ENCODE measurements around the gene PCCA. TPM values are rescaled to one million over a fixed set of nuclear protein-coding genes. Genes with fewer than 3 reads are reported as not detected.

PCCA gene
- polyA plus RNA-seq, 1 experiment = 3.0 TPM

- TF ChIP-seq CTCF (IDR thresholded peaks at IDR 0.05; ENCODE audit: insufficient read depth, low read depth, low read length) = no peak
- H3K4me3 ChIP-seq (ENCODE audit: low read depth, low read length) = no peak overlapping the region
- no peaks in the 10 kb centered on the region for H3K27me3 ChIP-seq (ENCODE audit: control insufficient read depth, insufficient read depth, low read length)
- DNase-seq (ENCODE audit: low read depth) = no peak
- CTCF ChIA-PET = no interaction called here
- H3K36me3 ChIP-seq (ENCODE audit: control insufficient read depth, insufficient read depth, low read length) = 0 out of 2 replicates have a peak, but pooled peaks cover 1% of the 10 kb centered on the region
- POLR2A ChIA-PET = no interaction called here
These were observed 241.8 kb downstream of the PCCA start for GRCh38 chr13:100330662-100331061.

GRCh38 chr13:100333141-100333540, 244.2 kb downstream of the PCCA start:
- ChIA-PET CTCF (no interaction called here), POLR2A (no interaction called here)
- H3K4me3 ChIP-seq (ENCODE audit: low read depth, low read length) = no peak overlapping the region
- 0 out of 2 replicates have a peak, but pooled peaks cover 1% of the 10 kb centered on the region for H3K36me3 ChIP-seq (ENCODE audit: control insufficient read depth, insufficient read depth, low read length)
- DNase-seq (ENCODE audit: low read depth) = no peak
- H3K27me3 ChIP-seq (ENCODE audit: control insufficient read depth, insufficient read depth, low read length) = no peaks in the 10 kb centered on the region
- no peak for TF ChIP-seq CTCF (IDR thresholded peaks at IDR 0.05; ENCODE audit: insufficient read depth, low read depth, low read length)

- no peak for TF ChIP-seq CTCF (IDR thresholded peaks at IDR 0.05; ENCODE audit: insufficient read depth, low read depth, low read length)
- POLR2A ChIA-PET = no interaction called here
- no peaks in the 10 kb centered on the region for H3K27me3 ChIP-seq (ENCODE audit: control insufficient read depth, insufficient read depth, low read length)
- no peaks in the 10 kb centered on the region for H3K36me3 ChIP-seq (ENCODE audit: control insufficient read depth, insufficient read depth, low read length)
- CTCF ChIA-PET = no interaction called here
- DNase-seq (ENCODE audit: low read depth) = no peak
- no peak overlapping the region for H3K4me3 ChIP-seq (ENCODE audit: low read depth, low read length)
These were observed 245.3 kb downstream of the PCCA start for GRCh38 chr13:100334214-100334613.

- Histone ChIP-seq H3K27me3 (ENCODE audit: control insufficient read depth, insufficient read depth, low read length) (no peaks in the 10 kb centered on the region), H3K4me3 (ENCODE audit: low read depth, low read length) (no peak overlapping the region), H3K36me3 (ENCODE audit: control insufficient read depth, insufficient read depth, low read length) (peaks cover 1% of the 10 kb centered on the region; the same call in 1 of the 2 replicates)
- ChIA-PET CTCF (interaction anchor here (1.0 kb wide), 1 partner anchor 11 kb away, joined by 3 read pairs; no protein-coding TSS in a partner anchor), POLR2A (no interaction called here)
- no peak for TF ChIP-seq CTCF (IDR thresholded peaks at IDR 0.05; ENCODE audit: insufficient read depth, low read depth, low read length)
- no peak for DNase-seq (ENCODE audit: low read depth)
These were observed 248.1 kb downstream of the PCCA start for GRCh38 chr13:100336795-100337516.

GRCh38 chr13:100338275-100338674, 249.4 kb downstream of the PCCA start:
- POLR2A ChIA-PET = no interaction called here
- CTCF ChIA-PET = no interaction called here
- DNase-seq (ENCODE audit: low read depth) = no peak
- TF ChIP-seq CTCF (IDR thresholded peaks at IDR 0.05; ENCODE audit: insufficient read depth, low read depth, low read length) = no peak
- H3K27me3 ChIP-seq (ENCODE audit: control insufficient read depth, insufficient read depth, low read length) = no peaks in the 10 kb centered on the region
- peaks cover 1% of the 10 kb centered on the region for H3K36me3 ChIP-seq (ENCODE audit: control insufficient read depth, insufficient read depth, low read length)
- no peak overlapping the region for H3K4me3 ChIP-seq (ENCODE audit: low read depth, low read length)
